BJ (cell line): ENCODE data around the gene VTI1B. TPM values are rescaled to one million over a fixed set of nuclear protein-coding genes. Genes with fewer than 3 reads are reported as not detected.

Experiments
- CTCF ChIA-PET: fragments of 350-600 bp; formaldehyde crosslinking; extraction: SDS; loops from one replicate; lab custom pipeline; 2021; ENCODE audit warnings: antibody characterized with exemption, inconsistent platforms; lab: Yijun Ruan, JAX
- POLR2A ChIA-PET: fragments of 300-600 bp; sonication (Branson Sonifier 250); formaldehyde crosslinking; extraction: SDS; loops from one replicate; lab custom pipeline; 2021; ENCODE audit warnings: antibody characterized with exemption; lab: Charles Lee
- DNase-seq: peaks from one replicate; pipeline ENCODE4 v3.0.0-alpha.2; 2011; ENCODE audit warnings: low read depth
- H3K27me3 ChIP-seq: 2 replicates; pipeline ENCODE4 v1.6.0; 2011; ENCODE audit warnings: low read length; ENCODE audit not compliant: control insufficient read depth, insufficient read depth
- H3K36me3 ChIP-seq: 2 replicates; pipeline ENCODE4 v1.5.1; 2011; ENCODE audit warnings: low read length; ENCODE audit not compliant: control insufficient read depth, insufficient read depth
- H3K4me3 ChIP-seq: 2 replicates; pipeline ENCODE4 v1.5.1; 2011; ENCODE audit warnings: low read depth, mild to moderate bottlenecking, control low read depth, low read length
- polyA plus RNA-seq: library from polyadenylated mRNA; depleted of rRNA; stranded (reverse); fragments of >200 nt; gene quantifications from 2 replicates; pipeline ENCODE4 v1.2.3, GENCODE V29; 2011
- TF ChIP-seq, protein P1 (sequence below): IDR thresholded peaks from 2 replicates; pipeline ENCODE4 v1.5.1; 2011; ENCODE audit warnings: low read depth, mild to moderate bottlenecking, control low read depth, inconsistent platforms, low read length, moderate library complexity; ENCODE audit not compliant: insufficient read depth

Gene VTI1B
- polyA plus RNA-seq, 1 experiment: 66.2 TPM

DNA sequence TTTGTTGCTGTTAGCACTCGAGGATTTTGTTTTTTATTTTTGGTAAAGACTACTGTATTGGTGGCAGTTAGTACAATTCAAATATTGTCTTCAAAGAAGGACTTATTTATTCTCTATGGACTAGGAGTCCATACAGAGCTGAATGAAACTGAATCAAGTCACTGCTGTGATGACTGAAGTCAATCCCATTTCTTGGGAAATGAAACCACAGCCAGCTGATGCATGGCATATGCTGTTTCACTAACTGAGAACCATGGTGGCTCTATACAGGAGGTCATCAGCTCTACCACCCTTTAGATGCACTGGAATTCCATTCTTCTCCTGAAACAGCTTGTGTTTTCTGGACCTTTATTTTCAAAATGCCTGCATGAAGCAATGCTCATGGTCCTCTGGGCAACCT, 22.2 kb downstream of the VTI1B start:
- H3K4me3 ChIP-seq: no peak overlapping the region
- ChIA-PET CTCF (interaction anchor here (1.0 to 1.8 kb wide), 4 partner anchors 9 to 68 kb away, joined by 3 to 5 read pairs (median 4); partner anchors contain the start of gene PIGH), POLR2A (no interaction called here)
- TF ChIP-seq, protein P1, sequence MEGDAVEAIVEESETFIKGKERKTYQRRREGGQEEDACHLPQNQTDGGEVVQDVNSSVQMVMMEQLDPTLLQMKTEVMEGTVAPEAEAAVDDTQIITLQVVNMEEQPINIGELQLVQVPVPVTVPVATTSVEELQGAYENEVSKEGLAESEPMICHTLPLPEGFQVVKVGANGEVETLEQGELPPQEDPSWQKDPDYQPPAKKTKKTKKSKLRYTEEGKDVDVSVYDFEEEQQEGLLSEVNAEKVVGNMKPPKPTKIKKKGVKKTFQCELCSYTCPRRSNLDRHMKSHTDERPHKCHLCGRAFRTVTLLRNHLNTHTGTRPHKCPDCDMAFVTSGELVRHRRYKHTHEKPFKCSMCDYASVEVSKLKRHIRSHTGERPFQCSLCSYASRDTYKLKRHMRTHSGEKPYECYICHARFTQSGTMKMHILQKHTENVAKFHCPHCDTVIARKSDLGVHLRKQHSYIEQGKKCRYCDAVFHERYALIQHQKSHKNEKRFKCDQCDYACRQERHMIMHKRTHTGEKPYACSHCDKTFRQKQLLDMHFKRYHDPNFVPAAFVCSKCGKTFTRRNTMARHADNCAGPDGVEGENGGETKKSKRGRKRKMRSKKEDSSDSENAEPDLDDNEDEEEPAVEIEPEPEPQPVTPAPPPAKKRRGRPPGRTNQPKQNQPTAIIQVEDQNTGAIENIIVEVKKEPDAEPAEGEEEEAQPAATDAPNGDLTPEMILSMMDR: no peak
- H3K27me3 ChIP-seq: no peaks in the 10 kb centered on the region
- H3K36me3 ChIP-seq: peaks cover 17% of the 10 kb centered on the region
- no peak for DNase-seq

DNA sequence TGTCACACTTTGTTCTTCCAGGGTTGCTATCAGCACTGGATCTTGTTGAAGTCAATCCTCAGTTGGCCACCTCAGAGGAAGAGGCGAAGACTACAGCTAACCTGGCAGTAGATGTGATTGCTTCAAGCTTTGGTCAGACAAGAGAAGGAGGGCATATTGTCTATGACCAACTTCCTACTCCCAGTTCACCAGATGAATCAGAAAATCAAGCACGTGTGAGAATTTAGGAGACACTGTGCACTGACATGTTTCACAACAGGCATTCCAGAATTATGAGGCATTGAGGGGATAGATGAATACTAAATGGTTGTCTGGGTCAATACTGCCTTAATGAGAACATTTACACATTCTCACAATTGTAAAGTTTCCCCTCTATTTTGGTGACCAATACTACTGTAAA, 23.7 kb downstream of the VTI1B start:
- POLR2A ChIA-PET: no interaction called here
- Histone ChIP-seq H3K4me3 (no peak overlapping the region), H3K36me3 (peaks cover 17% of the 10 kb centered on the region), H3K27me3 (no peaks in the 10 kb centered on the region)
- TF ChIP-seq, protein P1: no peak
- DNase-seq: no peak
- CTCF ChIA-PET: interaction anchor here (1.2 kb wide), 1 partner anchor 223 kb away, joined by 3 read pairs; no protein-coding TSS in a partner anchor

- TF ChIP-seq, protein P1: no peak
- ChIA-PET POLR2A (no interaction called here), CTCF (no interaction called here)
- no peak overlapping the region for H3K4me3 ChIP-seq
- H3K36me3 ChIP-seq: peaks cover 19% of the 10 kb centered on the region
- H3K27me3 ChIP-seq: no peaks in the 10 kb centered on the region
- DNase-seq: no peak
Measured at GRCh38 chr14:67650151-67650550, 24.3 kb downstream of the VTI1B start.

GRCh38 chr14:67646131-67646530, 28.3 kb downstream of the VTI1B start:
- Histone ChIP-seq H3K36me3 (peaks cover 9% of the 10 kb centered on the region), H3K27me3 (no peaks in the 10 kb centered on the region), H3K4me3 (no peak overlapping the region)
- no peak for DNase-seq
- POLR2A ChIA-PET: no interaction called here
- TF ChIP-seq, protein P1: no peak
- CTCF ChIA-PET: no interaction called here

DNA sequence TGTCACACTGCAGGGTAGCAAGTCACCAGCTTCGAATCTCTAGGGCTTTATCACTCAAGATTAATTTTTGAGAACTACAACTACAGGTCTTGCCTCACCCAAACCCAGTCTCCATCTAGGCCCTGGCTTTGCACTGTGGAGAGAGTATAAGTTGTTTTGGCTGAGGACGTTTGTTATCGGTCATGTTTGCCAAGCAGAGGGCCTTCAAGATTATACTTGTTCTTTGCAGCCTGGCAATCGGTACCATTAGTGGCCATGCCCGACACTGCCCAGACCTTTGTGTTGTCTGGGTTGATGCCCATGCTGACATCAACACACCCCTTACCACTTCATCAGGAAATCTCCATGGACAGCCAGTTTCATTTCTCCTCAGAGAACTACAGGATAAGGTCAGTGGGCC, 29.0 kb downstream of the VTI1B start:
- Histone ChIP-seq H3K4me3 (no peak overlapping the region), H3K36me3 (peaks cover 9% of the 10 kb centered on the region), H3K27me3 (no peaks in the 10 kb centered on the region)
- TF ChIP-seq, protein P1: no peak
- ChIA-PET CTCF (interaction anchor here (1.4 kb wide), 1 partner anchor 26 kb away, joined by 4 read pairs; no protein-coding TSS in a partner anchor), POLR2A (no interaction called here)
- no peak for DNase-seq
